Trophoblast cell (in vitro differentiated cells and primary cell): ENCODE data around the gene PGRMC2.
A peak's percentile ranks its signal among the peaks of the same experiment; 100 is the strongest.

Source experiments
- DNase-seq, 2 donors: peaks; one replicate each; pipeline ENCODE4 v3.0.0-alpha.2; 2016
- H2AFZ ChIP-seq: 2 replicates; pipeline ENCODE4 v1.6.1; 2013; ENCODE audit warnings: low read length, moderate library complexity, mild to moderate bottlenecking; ENCODE audit not compliant: insufficient read depth, poor library complexity
- H2AK5ac ChIP-seq: 2 replicates; pipeline ENCODE4 v1.6.1; 2013; ENCODE audit warnings: mild to moderate bottlenecking, low read length
- H2BK120ac ChIP-seq: 2 replicates; pipeline ENCODE4 v1.6.1; 2013; ENCODE audit warnings: low read length, mild to moderate bottlenecking, moderate library complexity; ENCODE audit not compliant: insufficient read depth, poor library complexity
- H2BK12ac ChIP-seq: 2 replicates; pipeline ENCODE4 v1.6.1; 2013; ENCODE audit warnings: mild to moderate bottlenecking, low read length, moderate library complexity
- H2BK5ac ChIP-seq: 2 replicates; pipeline ENCODE4 v1.6.1; 2013; ENCODE audit warnings: low read length, low read depth, moderate library complexity, mild to moderate bottlenecking; ENCODE audit not compliant: poor library complexity
- H3K14ac ChIP-seq: 2 replicates; pipeline ENCODE4 v1.6.1; 2013; ENCODE audit warnings: mild to moderate bottlenecking, low read length
- H3K18ac ChIP-seq: 2 replicates; pipeline ENCODE4 v1.6.1; 2013; ENCODE audit warnings: mild to moderate bottlenecking, low read length
- H3K23ac ChIP-seq: 2 replicates; pipeline ENCODE4 v1.6.1; 2013; ENCODE audit warnings: low read length
- H3K27ac ChIP-seq: 2 replicates; pipeline ENCODE4 v1.5.1; 2013; ENCODE audit warnings: low read depth, mild to moderate bottlenecking, inconsistent platforms, low read length, moderate library complexity
- H3K27me3 ChIP-seq: 2 replicates; pipeline ENCODE4 v1.6.1; 2013; ENCODE audit warnings: inconsistent platforms, mild to moderate bottlenecking, low read length, moderate library complexity; ENCODE audit not compliant: insufficient read depth
- H3K36me3 ChIP-seq, 2 experiments: 1 replicate in 1 of 2; 2 replicates in 1 of 2; pipeline ENCODE4 v1.6.1; 2013; ENCODE audit warnings: low read length in 2 of 2, mild to moderate bottlenecking in 2 of 2, moderate library complexity in 1 of 2; ENCODE audit not compliant: insufficient read depth in 2 of 2, control insufficient read depth in 1 of 2
- H3K4ac ChIP-seq: 2 replicates; pipeline ENCODE4 v1.6.1; 2013; ENCODE audit warnings: low read depth, mild to moderate bottlenecking, low read length, moderate library complexity
- H3K4me1 ChIP-seq, 2 experiments: 1 replicate in 1 of 2; 2 replicates in 1 of 2; pipeline ENCODE4 v1.6.1; 2013; ENCODE audit warnings: low read length in 2 of 2, mild to moderate bottlenecking in 2 of 2, moderate library complexity in 1 of 2; ENCODE audit not compliant: insufficient read depth in 2 of 2, control insufficient read depth in 1 of 2
- H3K4me2 ChIP-seq: 2 replicates; pipeline ENCODE4 v1.6.1; 2013; ENCODE audit warnings: inconsistent platforms, mild to moderate bottlenecking, low read length, moderate library complexity
- H3K4me3 ChIP-seq: 2 replicates; pipeline ENCODE4 v1.5.1; 2013; ENCODE audit warnings: mild to moderate bottlenecking, low read depth, low read length, inconsistent platforms
- H3K79me1 ChIP-seq: one replicate; pipeline ENCODE4 v1.6.1; 2013; ENCODE audit warnings: low read length
- H3K79me2 ChIP-seq: 2 replicates; pipeline ENCODE4 v1.6.1; 2013; ENCODE audit warnings: low read length, mild to moderate bottlenecking; ENCODE audit not compliant: control insufficient read depth, insufficient read depth, poor library complexity
- H3K9ac ChIP-seq: 2 replicates; pipeline ENCODE4 v1.6.1; 2013; ENCODE audit warnings: mild to moderate bottlenecking, low read length
- H3K9me3 ChIP-seq: 2 replicates; pipeline ENCODE4 v1.6.1; 2013; ENCODE audit warnings: low read depth, mild to moderate bottlenecking, control low read depth, inconsistent platforms, low read length; ENCODE audit not compliant: insufficient read depth
- H4K12ac ChIP-seq: 2 replicates; pipeline ENCODE4 v1.6.1; 2013; ENCODE audit warnings: low read depth, mild to moderate bottlenecking, low read length, moderate library complexity
- H4K8ac ChIP-seq: 2 replicates; pipeline ENCODE4 v1.6.1; 2013; ENCODE audit warnings: low read depth, mild to moderate bottlenecking, low read length, moderate library complexity
- H4K91ac ChIP-seq: one replicate; pipeline ENCODE4 v1.6.1; 2013; ENCODE audit warnings: low read depth, mild to moderate bottlenecking, low read length, moderate library complexity
- WGBS: extraction: QIAGEN DNeasy Blood & Tissue Kit; methylation state at CpG from one replicate; pipeline ENCODE4 v1.1.7; 2013; ENCODE audit warnings: missing lambda C conversion rate; ENCODE audit not compliant: insufficient read length, insufficient coverage; ENCODE audit errors: extremely low coverage; 5-methylcytosine and 5-hydroxymethylcytosine counted together

Gene PGRMC2

GRCh38 chr4:128295255-128295654, 7.6 kb upstream of the PGRMC2 start:
- H2AK5ac ChIP-seq: no peak overlapping the region
- no peaks in the 10 kb centered on the region for H3K9me3 ChIP-seq
- H3K14ac ChIP-seq: no peak overlapping the region
- no peak overlapping the region for H3K27ac ChIP-seq
- H3K36me3 ChIP-seq: peaks cover 0 to 3% of the 10 kb centered on the region in 2 experiments
- H3K27me3 ChIP-seq: no peaks in the 10 kb centered on the region
- no peak overlapping the region for H2BK120ac ChIP-seq
- H3K23ac ChIP-seq: no peak overlapping the region
- no peak overlapping the region for H4K12ac ChIP-seq
- H2AFZ ChIP-seq: no peak overlapping the region
- H4K8ac ChIP-seq: no peak overlapping the region
- H3K4me1 ChIP-seq: no peaks in the 10 kb centered on the region
- H4K91ac ChIP-seq: no peak overlapping the region
- H3K9ac ChIP-seq: no peak overlapping the region
- H2BK12ac ChIP-seq: no peak overlapping the region
- H3K18ac ChIP-seq: no peak overlapping the region
- no peaks in the 10 kb centered on the region for H3K79me2 ChIP-seq
- H2BK5ac ChIP-seq: no peak overlapping the region
- no peak overlapping the region for H3K4ac ChIP-seq
- H3K4me2 ChIP-seq: no peak overlapping the region
- no peaks in the 10 kb centered on the region for H3K79me1 ChIP-seq
- H3K4me3 ChIP-seq: no peak overlapping the region
- DNase-seq: no peak
- no CpG with 5 or more reads among the region's 2 CpGs for WGBS

- H4K91ac ChIP-seq: no peak overlapping the region
- no peaks in the 10 kb centered on the region for H3K79me2 ChIP-seq
- H2AFZ ChIP-seq: no peak overlapping the region
Measured at GRCh38 chr4:128294464-128294863, 6.9 kb upstream of the PGRMC2 start.

GRCh38 chr4:128292349-128292748, 4.7 kb upstream of the PGRMC2 start:
- H3K4ac ChIP-seq: no peak overlapping the region
- H4K8ac ChIP-seq: no peak overlapping the region
- H3K4me1 ChIP-seq: peaks cover 0 to 6% of the 10 kb centered on the region in 2 experiments
- no peak overlapping the region for H3K4me2 ChIP-seq
- H3K9me3 ChIP-seq: no peaks in the 10 kb centered on the region
- no peak overlapping the region for H3K9ac ChIP-seq
- H2BK120ac ChIP-seq: no peak overlapping the region
- H2BK5ac ChIP-seq: no peak overlapping the region
- H2AFZ ChIP-seq: no peak overlapping the region
- no peaks in the 10 kb centered on the region for H3K27me3 ChIP-seq
- no peak overlapping the region for H4K12ac ChIP-seq
- no peak for DNase-seq
- WGBS: no CpG with 5 or more reads among the region's 2 CpGs
- H3K18ac ChIP-seq: no peak overlapping the region
- no peak overlapping the region for H2AK5ac ChIP-seq
- peaks cover 8% of the 10 kb centered on the region for H3K79me2 ChIP-seq
- no peak overlapping the region for H3K23ac ChIP-seq
- H4K91ac ChIP-seq: no peak overlapping the region
- H2BK12ac ChIP-seq: peak overlapping the region; percentile 18
- H3K36me3 ChIP-seq: no peaks in the 10 kb centered on the region
- no peak overlapping the region for H3K14ac ChIP-seq
- H3K4me3 ChIP-seq: no peak overlapping the region
- H3K79me1 ChIP-seq: peaks cover 12% of the 10 kb centered on the region
- no peak overlapping the region for H3K27ac ChIP-seq

More at GRCh38 chr4:128294464-128294863, 6.9 kb upstream of the PGRMC2 start:
- Histone ChIP-seq H3K9ac (no peak overlapping the region), H3K4me3 (no peak overlapping the region), H3K18ac (no peak overlapping the region), H4K12ac (no peak overlapping the region), H3K4ac (no peak overlapping the region), H3K79me1 (no peaks in the 10 kb centered on the region), H3K27me3 (no peaks in the 10 kb centered on the region), H2AK5ac (no peak overlapping the region), H3K23ac (no peak overlapping the region), H2BK12ac (no peak overlapping the region), H3K36me3 (peaks cover 0 to 3% of the 10 kb centered on the region in 2 experiments), H2BK120ac (no peak overlapping the region), H3K4me2 (no peak overlapping the region), H4K8ac (no peak overlapping the region), H3K9me3 (no peaks in the 10 kb centered on the region), H2BK5ac (no peak overlapping the region), H3K4me1 (peaks cover 0 to 4% of the 10 kb centered on the region in 2 experiments), H3K14ac (no peak overlapping the region), H3K27ac (no peak overlapping the region)
- DNase-seq: no peak
- no CpG with 5 or more reads among the region's 3 CpGs for WGBS

GRCh38 chr4:128291096-128291495, 3.5 kb upstream of the PGRMC2 start:
- H3K27ac ChIP-seq: no peak overlapping the region
- H3K79me1 ChIP-seq: peaks cover 18% of the 10 kb centered on the region
- H2BK12ac ChIP-seq: no peak overlapping the region
- H3K27me3 ChIP-seq: no peaks in the 10 kb centered on the region
- no peaks in the 10 kb centered on the region for H3K36me3 ChIP-seq
- H3K4me2 ChIP-seq: no peak overlapping the region
- H3K18ac ChIP-seq: no peak overlapping the region
- H3K9ac ChIP-seq: no peak overlapping the region
- H2BK5ac ChIP-seq: no peak overlapping the region
- H3K4me1 ChIP-seq: peaks cover 0 to 6% of the 10 kb centered on the region in 2 experiments
- no peak overlapping the region for H3K4ac ChIP-seq
- no CpG with 5 or more reads among the region's 2 CpGs for WGBS
- no peak overlapping the region for H2AK5ac ChIP-seq
- H4K8ac ChIP-seq: no peak overlapping the region
- H3K14ac ChIP-seq: no peak overlapping the region
- H2AFZ ChIP-seq: no peak overlapping the region
- no peak overlapping the region for H4K12ac ChIP-seq
- H3K9me3 ChIP-seq: no peaks in the 10 kb centered on the region
- no peak overlapping the region for H4K91ac ChIP-seq
- no peak for DNase-seq
- H3K23ac ChIP-seq: no peak overlapping the region
- H3K4me3 ChIP-seq: no peak overlapping the region
- H2BK120ac ChIP-seq: no peak overlapping the region
- peaks cover 14% of the 10 kb centered on the region for H3K79me2 ChIP-seq
